Measurements from ENCODE around the gene FRAT1.

GRCh38 chr10:97338041-97338440 is 19.0 kb downstream of the FRAT1 start:
- TF ChIP-seq CTCF (IDR thresholded peaks at IDR 0.05) (no peak), POLR2A (IDR thresholded peaks at IDR 0.05; ENCODE audit: low read depth) (no peak), POLR2AphosphoS5 (IDR thresholded peaks at IDR 0.05) (no peak), EP300 (IDR thresholded peaks at IDR 0.05) (no peak)
